HepG2 (cell line): ENCODE results near the gene ABHD17B. TPM values are rescaled to one million over a fixed set of nuclear protein-coding genes. Genes with fewer than 3 reads are reported as not detected.

Experiments
- ATAC-seq: fragments of 200-7000 bp; cut with Tn5 transposase; 3 replicates; pipeline ENCODE4 v1.9.1; 2020; ENCODE audit warnings: mild to moderate bottlenecking, moderate library complexity
- BruUV-seq: library from RNA; stranded (reverse); fragments of 400-500 nt; replicated peaks from 2 replicates; lab custom pipeline; 2021; lab: Mats Ljungman, UMichigan
- CTCF ChIA-PET: fragments of 300-600 bp; formaldehyde crosslinking; extraction: SDS; loops from one replicate; lab custom pipeline; 2021; ENCODE audit warnings: low total read pairs, inconsistent platforms, low intra/inter-chr PET ratio; lab: Yijun Ruan, JAX
- POLR2A ChIA-PET: fragments of 350-600 bp; sonication (Branson Sonifier 250); formaldehyde crosslinking; loops from one replicate; lab custom pipeline; 2020; ENCODE audit warnings: antibody characterized with exemption, inconsistent platforms; lab: Yijun Ruan, JAX
- DNase-seq: peaks from one replicate; pipeline ENCODE4 v3.0.0-alpha.2; 2015; ENCODE audit warnings: low spot score
- FAIRE-seq: peaks from 3 replicates; lab custom pipeline; 2011; peaks lifted over from hg19 to GRCh38; lab: Jason Lieb, UNC
- H2AFZ ChIP-seq: one replicate; pipeline ENCODE4 v1.6.1; 2011; ENCODE audit warnings: low read length, inconsistent platforms
- H3K27ac ChIP-seq: fragments of 300-600 bp; 3 replicates; pipeline ENCODE4 v1.8.0; 2011; ENCODE audit warnings: mixed run types, mild to moderate bottlenecking, mixed read lengths, low read length, inconsistent platforms; ENCODE audit not compliant: insufficient read depth; ENCODE audit errors: extremely low read length
- H3K27me3 ChIP-seq, 2 experiments: fragments of 200-600 bp in 1 of 2; 2 replicates in 1 of 2; 3 replicates in 1 of 2; pipeline versions ENCODE4 v1.6.0 to v1.8.0; 2011; ENCODE audit warnings: low read length in 2 of 2, mild to moderate bottlenecking in 2 of 2, moderate library complexity in 2 of 2, inconsistent platforms in 1 of 2; ENCODE audit not compliant: insufficient read depth in 2 of 2, control insufficient read depth in 1 of 2
- H3K36me3 ChIP-seq, 2 experiments: fragments of 200-600 bp in 1 of 2; replicated peaks in 1 of 2; 2 replicates in 1 of 2; 3 replicates in 1 of 2; pipeline versions ENCODE4 v1.5.1 to v1.8.0; 2011; ENCODE audit warnings: low read length in 2 of 2, inconsistent platforms in 1 of 2; ENCODE audit not compliant: insufficient read depth in 2 of 2, control insufficient read depth in 1 of 2
- H3K4me1 ChIP-seq: 2 replicates; pipeline ENCODE4 v1.5.1; 2012; ENCODE audit warnings: low read length, inconsistent platforms; ENCODE audit not compliant: insufficient read depth
- H3K4me2 ChIP-seq: 2 replicates; pipeline ENCODE4 v1.6.0; 2011; ENCODE audit warnings: low read depth, low read length, inconsistent platforms
- H3K4me3 ChIP-seq, 3 experiments: fragments of 200-600 bp in 1 of 3; sonication (generic), shearing (Covaris generic) in 1 of 3; replicated peaks in 1 of 3; 2 replicates each; pipeline ENCODE4 v1.5.1; 2011 to 2016; ENCODE audit warnings: low read length in 3 of 3, inconsistent platforms in 2 of 3, low read depth in 2 of 3, mild to moderate bottlenecking in 2 of 3, control low read depth in 1 of 3, mixed read lengths in 1 of 3; ENCODE audit not compliant: insufficient read depth in 1 of 3
- H3K79me2 ChIP-seq: one replicate; pipeline ENCODE4 v1.6.1; 2011; ENCODE audit warnings: low read length, inconsistent platforms; ENCODE audit not compliant: insufficient read depth
- H3K9ac ChIP-seq: 2 replicates; pipeline ENCODE4 v1.6.0; 2011; ENCODE audit warnings: mild to moderate bottlenecking, low read depth, low read length, inconsistent platforms; ENCODE audit not compliant: insufficient read depth
- H3K9me3 ChIP-seq: 2 replicates; pipeline ENCODE4 v1.5.1; 2012; ENCODE audit warnings: mild to moderate bottlenecking, low read length
- H4K20me1 ChIP-seq: 2 replicates; pipeline ENCODE4 v1.6.0; 2011; ENCODE audit warnings: inconsistent platforms, mild to moderate bottlenecking, low read length, moderate library complexity; ENCODE audit not compliant: insufficient read depth
- HDAC6 ChIP-seq: fragments of 200-600 bp; sonication (generic); IDR thresholded peaks from 2 replicates; pipeline ENCODE4 v1.7.0; 2017; ENCODE audit warnings: mild to moderate bottlenecking, antibody characterized with exemption, low read length, low read depth
- ZNF546 ChIP-seq: sonication (generic); formaldehyde crosslinking; conservative IDR thresholded peaks from 2 replicates; pipeline ENCODE4 v1.8.1; 2023; ENCODE audit warnings: mild to moderate bottlenecking, missing genetic modification reagents
- ZZZ3 ChIP-seq: sonication (generic); formaldehyde crosslinking; IDR thresholded peaks from 2 replicates; pipeline ENCODE4 v1.4.0; 2020; ENCODE audit warnings: missing genetic modification reagents, mild to moderate bottlenecking, borderline replicate concordance
- WGBS: methylation state at CpG from one replicate; pipeline ENCODE4 v1.1.6; 2017; ENCODE audit warnings: low lambda C conversion rate; 5-methylcytosine and 5-hydroxymethylcytosine counted together
- in situ Hi-C: cut with HindIII; loops from 2 replicates; pipeline ENCODE4 v1.10.0; 2017; ENCODE audit warnings: low pct_unique_long_range_greater_than_20kb; ENCODE audit not compliant: extremely low pct_ligation_motif_present
- intact Hi-C: fragments of 100-400 bp; cut with micrococcal nuclease; formaldehyde crosslinking; loops from one replicate; pipeline ENCODE4 v1.10.0; 2022; ENCODE audit not compliant: unreplicated experiment
- polyA plus RNA-seq, 8 experiments: library from polyadenylated mRNA; depleted of rRNA in 3 of 8; stranded (reverse) in 7 of 8; unstranded in 1 of 8; fragments of >200 nt; fragmentation: Illumina TruSeq in 4 of 8; extraction: Trizol in 4 of 8; gene quantifications; 2 replicates each; pipeline versions ENCODE4 v1.2.1 to v1.2.3, GENCODE V29; 2011 to 2016; ENCODE audit warnings: low read depth in 4 of 8, missing spikeins in 1 of 8, mixed read lengths in 1 of 8; ENCODE audit not compliant: insufficient read depth in 1 of 8
- total RNA-seq, 5 experiments: library from RNA; depleted of rRNA; stranded (reverse); fragments of >200 nt; fragmentation: Illumina TruSeq; extraction: Trizol; gene quantifications; 2 replicates each; pipeline ENCODE4 v1.2.3, GENCODE V29; 2016; ENCODE audit warnings: low read depth in 1 of 5
- TF ChIP-seq, protein P1 (sequence below): sonication (generic); formaldehyde crosslinking; IDR thresholded peaks from 2 replicates; pipeline ENCODE4 v1.5.0; 2020; ENCODE audit warnings: mild to moderate bottlenecking, missing genetic modification reagents

ABHD17B gene
- total and polyA plus RNA-seq, 2 of the 13 experiments (the other 11 are each of a cell fraction or from before 2014, with no cell fraction given): 11.3 to 22.0 TPM

DNA sequence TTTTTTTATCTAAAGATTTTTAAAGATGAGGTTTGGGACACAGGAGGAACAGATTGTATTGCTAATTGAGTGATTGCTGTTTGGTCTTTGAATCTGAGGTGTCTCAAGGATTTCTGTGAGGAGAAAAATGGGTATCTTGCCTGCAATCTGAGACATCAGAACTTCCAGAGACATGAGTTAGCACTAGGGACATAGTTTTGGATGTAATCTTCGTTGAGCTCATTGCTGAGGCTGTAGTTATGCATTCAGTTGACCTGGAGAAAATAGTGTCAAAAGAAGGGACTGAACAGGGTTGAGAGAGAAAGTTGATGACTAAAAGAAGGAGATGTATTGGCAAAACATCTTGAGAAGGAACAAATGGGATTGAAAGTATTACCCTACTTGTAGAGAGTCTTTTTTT is 25.1 kb upstream of the ABHD17B start (continued):
- TF ChIP-seq ZNF546 (CRISPR knock-in tag): no peak
- no peak for TF ChIP-seq ZZZ3 (CRISPR knock-in tag)

DNA sequence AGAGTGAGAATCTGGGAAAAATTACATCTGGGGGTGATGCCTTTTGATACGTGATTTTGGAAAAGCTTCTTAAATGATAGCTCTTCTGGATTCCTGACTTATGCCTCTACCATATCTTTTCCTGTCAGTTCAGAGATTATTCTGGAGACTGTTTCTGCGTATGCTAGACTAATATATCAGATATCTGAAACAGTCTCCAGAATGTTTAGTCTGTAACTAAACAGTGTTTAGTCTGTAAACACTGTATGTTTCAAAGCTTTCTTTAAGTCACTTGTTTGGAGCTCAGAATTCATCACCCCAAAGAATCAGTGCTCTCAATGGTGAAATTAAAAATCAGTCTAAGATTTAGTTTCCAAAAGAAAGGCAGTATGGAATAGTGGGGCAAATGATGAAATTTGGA is 20.2 kb upstream of the ABHD17B start:
- Histone ChIP-seq H2AFZ (no peak overlapping the region), H3K27ac (no peak overlapping the region), H3K36me3 (0 out of 5 replicates have a peak, but pooled peaks cover 0 to 3% of the 10 kb centered on the region in 2 experiments), H4K20me1 (no peaks in the 10 kb centered on the region), H3K4me1 (peaks cover 21% of the 10 kb centered on the region), H3K79me2 (peaks cover 24% of the 10 kb centered on the region), H3K9ac (no peak overlapping the region), H3K27me3 (no peaks in the 10 kb centered on the region), H3K4me2 (no peak overlapping the region), H3K4me3 (no peak overlapping the region), H3K9me3 (no peaks in the 10 kb centered on the region)
- no peak for FAIRE-seq
- BruUV-seq: no TSS peak
- ChIA-PET POLR2A (interaction anchor here (1.7 kb wide), 1 partner anchor 20 kb away, joined by 5 read pairs; the partner anchor contains the start of genes ABHD17B and C9orf85), CTCF (no interaction called here)
- TF ChIP-seq HDAC6: no peak
- TF ChIP-seq, protein P1, sequence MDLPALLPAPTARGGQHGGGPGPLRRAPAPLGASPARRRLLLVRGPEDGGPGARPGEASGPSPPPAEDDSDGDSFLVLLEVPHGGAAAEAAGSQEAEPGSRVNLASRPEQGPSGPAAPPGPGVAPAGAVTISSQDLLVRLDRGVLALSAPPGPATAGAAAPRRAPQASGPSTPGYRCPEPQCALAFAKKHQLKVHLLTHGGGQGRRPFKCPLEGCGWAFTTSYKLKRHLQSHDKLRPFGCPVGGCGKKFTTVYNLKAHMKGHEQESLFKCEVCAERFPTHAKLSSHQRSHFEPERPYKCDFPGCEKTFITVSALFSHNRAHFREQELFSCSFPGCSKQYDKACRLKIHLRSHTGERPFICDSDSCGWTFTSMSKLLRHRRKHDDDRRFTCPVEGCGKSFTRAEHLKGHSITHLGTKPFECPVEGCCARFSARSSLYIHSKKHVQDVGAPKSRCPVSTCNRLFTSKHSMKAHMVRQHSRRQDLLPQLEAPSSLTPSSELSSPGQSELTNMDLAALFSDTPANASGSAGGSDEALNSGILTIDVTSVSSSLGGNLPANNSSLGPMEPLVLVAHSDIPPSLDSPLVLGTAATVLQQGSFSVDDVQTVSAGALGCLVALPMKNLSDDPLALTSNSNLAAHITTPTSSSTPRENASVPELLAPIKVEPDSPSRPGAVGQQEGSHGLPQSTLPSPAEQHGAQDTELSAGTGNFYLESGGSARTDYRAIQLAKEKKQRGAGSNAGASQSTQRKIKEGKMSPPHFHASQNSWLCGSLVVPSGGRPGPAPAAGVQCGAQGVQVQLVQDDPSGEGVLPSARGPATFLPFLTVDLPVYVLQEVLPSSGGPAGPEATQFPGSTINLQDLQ (CRISPR knock-in tag): no peak
- intact Hi-C loops: no loop called here
- no peak for ATAC-seq
- no peak for DNase-seq
- in situ Hi-C loops: no loop called here
- WGBS: 97% methylated on average over 2 of the region's 2 CpGs
